ENCODE results near the gene IL1A. TPM values are rescaled to one million over a fixed set of nuclear protein-coding genes. Genes with fewer than 3 reads are reported as not detected.

IL1A gene
- total and polyA plus RNA-seq, 9 of the 15 experiments (the other 6 are each of a cell fraction or from before 2014, with no cell fraction given): 0.03 to 0.27 (median 0.14) TPM; not detected in 2

DNA sequence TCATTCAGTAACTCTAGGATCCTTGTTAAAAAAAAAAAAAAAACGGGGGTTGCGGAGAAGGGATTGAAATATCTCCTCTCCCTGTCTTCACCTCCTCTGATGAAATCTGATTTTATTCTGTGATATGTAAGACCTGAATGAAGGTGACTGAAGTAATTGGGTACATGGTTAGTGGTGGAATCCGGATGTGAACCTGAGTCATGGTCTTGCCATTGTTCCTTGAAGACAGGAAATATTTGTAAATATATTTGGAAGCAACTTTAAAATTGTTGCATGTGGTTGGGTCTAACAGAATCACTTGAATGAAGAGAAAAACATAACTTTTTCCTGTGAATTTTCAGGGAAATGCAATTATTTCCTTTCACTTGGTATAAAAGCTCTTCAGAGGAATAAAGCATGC is 3.0 kb upstream of the IL1A start (continued):
- TF ChIP-seq, protein P1, sequence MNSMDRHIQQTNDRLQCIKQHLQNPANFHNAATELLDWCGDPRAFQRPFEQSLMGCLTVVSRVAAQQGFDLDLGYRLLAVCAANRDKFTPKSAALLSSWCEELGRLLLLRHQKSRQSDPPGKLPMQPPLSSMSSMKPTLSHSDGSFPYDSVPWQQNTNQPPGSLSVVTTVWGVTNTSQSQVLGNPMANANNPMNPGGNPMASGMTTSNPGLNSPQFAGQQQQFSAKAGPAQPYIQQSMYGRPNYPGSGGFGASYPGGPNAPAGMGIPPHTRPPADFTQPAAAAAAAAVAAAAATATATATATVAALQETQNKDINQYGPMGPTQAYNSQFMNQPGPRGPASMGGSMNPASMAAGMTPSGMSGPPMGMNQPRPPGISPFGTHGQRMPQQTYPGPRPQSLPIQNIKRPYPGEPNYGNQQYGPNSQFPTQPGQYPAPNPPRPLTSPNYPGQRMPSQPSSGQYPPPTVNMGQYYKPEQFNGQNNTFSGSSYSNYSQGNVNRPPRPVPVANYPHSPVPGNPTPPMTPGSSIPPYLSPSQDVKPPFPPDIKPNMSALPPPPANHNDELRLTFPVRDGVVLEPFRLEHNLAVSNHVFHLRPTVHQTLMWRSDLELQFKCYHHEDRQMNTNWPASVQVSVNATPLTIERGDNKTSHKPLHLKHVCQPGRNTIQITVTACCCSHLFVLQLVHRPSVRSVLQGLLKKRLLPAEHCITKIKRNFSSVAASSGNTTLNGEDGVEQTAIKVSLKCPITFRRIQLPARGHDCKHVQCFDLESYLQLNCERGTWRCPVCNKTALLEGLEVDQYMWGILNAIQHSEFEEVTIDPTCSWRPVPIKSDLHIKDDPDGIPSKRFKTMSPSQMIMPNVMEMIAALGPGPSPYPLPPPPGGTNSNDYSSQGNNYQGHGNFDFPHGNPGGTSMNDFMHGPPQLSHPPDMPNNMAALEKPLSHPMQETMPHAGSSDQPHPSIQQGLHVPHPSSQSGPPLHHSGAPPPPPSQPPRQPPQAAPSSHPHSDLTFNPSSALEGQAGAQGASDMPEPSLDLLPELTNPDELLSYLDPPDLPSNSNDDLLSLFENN (IDR thresholded peaks at IDR 0.05; ENCODE audit: low read depth in 2 of 2, low read length in 2 of 2): no peak
- TF ChIP-seq GATAD2A (IDR thresholded peaks at IDR 0.05) (no peak), ZNF12 (CRISPR knock-in tag; IDR thresholded peaks at IDR 0.05) (no peak), SAFB (IDR thresholded peaks at IDR 0.05; ENCODE audit: borderline replicate concordance, low read depth, low read length) (no peak), IRF2 (CRISPR knock-in tag; IDR thresholded peaks at IDR 0.05) (no peak), ZC3H11A (IDR thresholded peaks at IDR 0.05; ENCODE audit: low read depth, low read length) (no peak), PPARD (CRISPR knock-in tag; IDR thresholded peaks at IDR 0.05) (no peak)
- TF ChIP-seq, protein P2, sequence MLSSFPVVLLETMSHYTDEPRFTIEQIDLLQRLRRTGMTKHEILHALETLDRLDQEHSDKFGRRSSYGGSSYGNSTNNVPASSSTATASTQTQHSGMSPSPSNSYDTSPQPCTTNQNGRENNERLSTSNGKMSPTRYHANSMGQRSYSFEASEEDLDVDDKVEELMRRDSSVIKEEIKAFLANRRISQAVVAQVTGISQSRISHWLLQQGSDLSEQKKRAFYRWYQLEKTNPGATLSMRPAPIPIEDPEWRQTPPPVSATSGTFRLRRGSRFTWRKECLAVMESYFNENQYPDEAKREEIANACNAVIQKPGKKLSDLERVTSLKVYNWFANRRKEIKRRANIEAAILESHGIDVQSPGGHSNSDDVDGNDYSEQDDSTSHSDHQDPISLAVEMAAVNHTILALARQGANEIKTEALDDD (IDR thresholded peaks at IDR 0.05): no peak

Data from K562 (cell line).